CD4-positive, alpha-beta T cell (primary cell): ENCODE data around the gene CNOT10. TPM values are rescaled to one million over a fixed set of nuclear protein-coding genes. Genes with fewer than 3 reads are reported as not detected.
A peak's percentile ranks its signal among the peaks of the same experiment; 100 is the strongest.
"Not testable (repeated sequence)": the region's sequence is repeated elsewhere in the genome, so short reads cannot be mapped to it uniquely, and the experiment has no call there.

Experiments used
- ATAC-seq: fragments of 200-7000 bp; cut with Tn5 transposase; one replicate; pipeline ENCODE4 v1.10.0; 2022; ENCODE audit warnings: mild to moderate bottlenecking; ENCODE audit not compliant: poor library complexity
- CTCF ChIA-PET: fragments of 350-600 bp; sonication (Branson Sonifier 250); formaldehyde crosslinking; loops from one replicate; lab custom pipeline; 2021; ENCODE audit warnings: antibody characterized with exemption, inconsistent platforms; lab: Charles Lee
- POLR2A ChIA-PET: fragments of 350-600 bp; sonication (Branson Sonifier 250); formaldehyde crosslinking; loops from one replicate; lab custom pipeline; 2021; ENCODE audit warnings: antibody characterized with exemption, inconsistent platforms; lab: Charles Lee
- DNase-seq, 14 experiments: peaks; one replicate each; pipeline ENCODE4 v3.0.0-alpha.2; 2013 to 2020; ENCODE audit warnings: mixed read lengths in 2 of 14
- H3K27ac ChIP-seq, 2 donors: one replicate each; pipeline versions ENCODE4 v1.5.1 to v1.7.0; 2013; ENCODE audit warnings: low read length in 2 of 2, low read depth in 1 of 2, mild to moderate bottlenecking in 1 of 2
- H3K27me3 ChIP-seq, 2 experiments: 1 replicate in 1 of 2; 2 replicates in 1 of 2; pipeline versions ENCODE4 v1.6.1 to v1.7.0; 2013; ENCODE audit warnings: low read length in 2 of 2, control low read depth in 1 of 2, mild to moderate bottlenecking in 1 of 2, moderate library complexity in 1 of 2; ENCODE audit not compliant: insufficient read depth in 2 of 2, control insufficient read depth in 1 of 2
- H3K36me3 ChIP-seq: one replicate; pipeline ENCODE4 v1.6.1; 2013; ENCODE audit warnings: low read length, control low read depth; ENCODE audit not compliant: insufficient read depth
- H3K4me1 ChIP-seq: one replicate; pipeline ENCODE4 v1.6.1; 2013; ENCODE audit warnings: low read length, control low read depth; ENCODE audit not compliant: insufficient read depth
- H3K4me3 ChIP-seq: one replicate; pipeline ENCODE4 v1.5.1; 2013; ENCODE audit warnings: mild to moderate bottlenecking, low read length, moderate library complexity
- H3K9me3 ChIP-seq, 2 experiments: 1 replicate in 1 of 2; 2 replicates in 1 of 2; pipeline versions ENCODE4 v1.6.1 to v1.7.0; 2013; ENCODE audit warnings: low read length in 2 of 2, mild to moderate bottlenecking in 2 of 2, control low read depth in 1 of 2, moderate library complexity in 1 of 2; ENCODE audit not compliant: control insufficient read depth in 1 of 2, insufficient read depth in 1 of 2
- H3K27ac Mint-ChIP-seq: one replicate; pipeline ENCODE4 v1.8.0; 2020; ENCODE audit warnings: mixed read lengths
- H3K27me3 Mint-ChIP-seq: one replicate; pipeline ENCODE4 v1.8.0; 2021; ENCODE audit warnings: mixed read lengths
- H3K36me3 Mint-ChIP-seq: one replicate; pipeline ENCODE4 v1.8.0; 2021; ENCODE audit warnings: low read depth, mixed read lengths
- H3K4me1 Mint-ChIP-seq: one replicate; pipeline ENCODE4 v1.8.0; 2021; ENCODE audit warnings: low read depth, mixed read lengths
- H3K4me3 Mint-ChIP-seq: one replicate; pipeline ENCODE4 v1.8.0; 2020; ENCODE audit warnings: mild to moderate bottlenecking, mixed read lengths
- H3K9me3 Mint-ChIP-seq: one replicate; pipeline ENCODE4 v1.8.0; 2020; ENCODE audit warnings: mixed read lengths
- intact Hi-C, 2 experiments: fragments of 100-400 bp; cut with DNase I in 1 of 2; cut with micrococcal nuclease in 1 of 2; formaldehyde crosslinking; loops; one replicate each; pipeline versions ENCODE4 v1.15.1 to v1.9.0; 2023 to 2025; cut with DNase I, micrococcal nuclease
- total RNA-seq, 174 experiments: library from RNA in 2 of 174; stranded (reverse) in 2 of 174; gene quantifications; one replicate each; pipeline ENCODE4 v1.2.3 and lab custom pipeline; 2021 to 2026
- TF ChIP-seq, protein P1 (sequence below): fragments of 200-600 bp; IDR thresholded peaks from one replicate; pipeline ENCODE4 v1.8.0; 2022; ENCODE audit warnings: antibody characterized with exemption, mild to moderate bottlenecking

The CNOT10 gene
- total RNA-seq, 2 experiments from 2014 or later = 31.3 to 42.0 TPM

DNA sequence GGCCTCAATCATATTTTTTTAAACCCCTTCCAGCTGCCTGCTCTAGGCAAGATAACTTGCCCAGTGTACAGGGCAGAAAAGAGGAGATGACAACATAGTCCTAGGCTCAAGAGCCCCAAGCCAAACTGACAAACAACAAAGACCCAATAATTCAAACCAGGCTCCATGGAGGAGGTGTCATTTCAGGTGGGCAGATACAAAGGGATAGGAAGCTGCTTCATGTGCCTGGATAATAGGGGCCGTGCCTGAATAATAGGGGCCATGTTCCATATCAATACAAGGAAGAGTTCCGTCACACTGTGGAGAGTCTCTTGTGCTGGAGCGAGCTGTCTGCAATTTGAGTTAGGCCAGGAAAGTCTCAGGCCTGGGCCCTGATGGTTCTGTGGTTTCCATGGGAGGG lies 97.4 kb downstream of the CNOT10 start:
- no peak overlapping the region for H3K27ac Mint-ChIP-seq

DNA sequence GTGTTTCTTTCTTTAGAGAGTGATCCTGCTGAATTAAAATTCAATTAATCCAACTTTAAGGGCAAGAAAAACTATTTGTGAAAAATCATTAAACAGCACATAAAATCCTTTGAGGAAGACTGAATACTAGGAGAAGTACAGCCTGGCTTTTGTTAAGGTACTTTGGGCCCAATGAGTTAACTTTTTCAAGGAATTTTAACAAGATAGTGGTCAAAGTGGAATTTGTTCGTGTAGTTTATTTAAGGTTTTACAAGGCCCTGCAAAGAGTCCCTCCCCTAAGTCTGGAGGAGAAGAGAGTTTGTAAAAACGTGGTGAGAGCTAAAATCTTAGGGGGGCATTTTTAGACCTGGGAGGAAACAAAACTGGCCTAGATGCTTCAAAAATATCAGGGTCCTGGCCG lies 106.8 kb downstream of the CNOT10 start:
- Histone ChIP-seq H3K4me3 (no peak overlapping the region), H3K4me1 (no peaks in the 10 kb centered on the region), H3K36me3 (no peaks in the 10 kb centered on the region), H3K27me3 (no peaks in the 10 kb centered on the region), H3K27ac (no peak overlapping the region), H3K9me3 (no peaks in the 10 kb centered on the region)
- CTCF ChIA-PET = no interaction called here
- POLR2A ChIA-PET = no interaction called here
- no peak for DNase-seq
- Mint-ChIP-seq H3K36me3 (no peaks in the 10 kb centered on the region), H3K27me3 (no peaks in the 10 kb centered on the region), H3K4me1 (no peaks in the 10 kb centered on the region), H3K9me3 (no peaks in the 10 kb centered on the region), H3K4me3 (no peak overlapping the region), H3K27ac (no peak overlapping the region)
- ATAC-seq = no peak
- intact Hi-C loops = no loop called here
- TF ChIP-seq, protein P1, sequence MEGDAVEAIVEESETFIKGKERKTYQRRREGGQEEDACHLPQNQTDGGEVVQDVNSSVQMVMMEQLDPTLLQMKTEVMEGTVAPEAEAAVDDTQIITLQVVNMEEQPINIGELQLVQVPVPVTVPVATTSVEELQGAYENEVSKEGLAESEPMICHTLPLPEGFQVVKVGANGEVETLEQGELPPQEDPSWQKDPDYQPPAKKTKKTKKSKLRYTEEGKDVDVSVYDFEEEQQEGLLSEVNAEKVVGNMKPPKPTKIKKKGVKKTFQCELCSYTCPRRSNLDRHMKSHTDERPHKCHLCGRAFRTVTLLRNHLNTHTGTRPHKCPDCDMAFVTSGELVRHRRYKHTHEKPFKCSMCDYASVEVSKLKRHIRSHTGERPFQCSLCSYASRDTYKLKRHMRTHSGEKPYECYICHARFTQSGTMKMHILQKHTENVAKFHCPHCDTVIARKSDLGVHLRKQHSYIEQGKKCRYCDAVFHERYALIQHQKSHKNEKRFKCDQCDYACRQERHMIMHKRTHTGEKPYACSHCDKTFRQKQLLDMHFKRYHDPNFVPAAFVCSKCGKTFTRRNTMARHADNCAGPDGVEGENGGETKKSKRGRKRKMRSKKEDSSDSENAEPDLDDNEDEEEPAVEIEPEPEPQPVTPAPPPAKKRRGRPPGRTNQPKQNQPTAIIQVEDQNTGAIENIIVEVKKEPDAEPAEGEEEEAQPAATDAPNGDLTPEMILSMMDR = no peak

More for the DNA sequence above, 97.4 kb downstream of the CNOT10 start:
- intact Hi-C loops = loop anchor here in 1 of 2 experiments (5.0 kb wide), 1 partner anchor 270 kb away; no protein-coding TSS in a partner anchor
- Histone ChIP-seq H3K4me1 (peaks cover 14% of the 10 kb centered on the region), H3K27me3 (peaks cover 0 to 4% of the 10 kb centered on the region in 2 experiments), H3K4me3 (no peak overlapping the region), H3K27ac (no peak overlapping the region), H3K9me3 (no peaks in the 10 kb centered on the region), H3K36me3 (no peaks in the 10 kb centered on the region)
- Mint-ChIP-seq H3K4me3 (peak overlapping the region; percentile 46), H3K9me3 (no peaks in the 10 kb centered on the region), H3K36me3 (no peaks in the 10 kb centered on the region), H3K4me1 (peaks cover 4% of the 10 kb centered on the region), H3K27me3 (peaks cover 4% of the 10 kb centered on the region)
- no peak for ATAC-seq
- ChIA-PET POLR2A (no interaction called here), CTCF (no interaction called here)
- TF ChIP-seq, protein P1 = no peak
- no peak for DNase-seq

DNA sequence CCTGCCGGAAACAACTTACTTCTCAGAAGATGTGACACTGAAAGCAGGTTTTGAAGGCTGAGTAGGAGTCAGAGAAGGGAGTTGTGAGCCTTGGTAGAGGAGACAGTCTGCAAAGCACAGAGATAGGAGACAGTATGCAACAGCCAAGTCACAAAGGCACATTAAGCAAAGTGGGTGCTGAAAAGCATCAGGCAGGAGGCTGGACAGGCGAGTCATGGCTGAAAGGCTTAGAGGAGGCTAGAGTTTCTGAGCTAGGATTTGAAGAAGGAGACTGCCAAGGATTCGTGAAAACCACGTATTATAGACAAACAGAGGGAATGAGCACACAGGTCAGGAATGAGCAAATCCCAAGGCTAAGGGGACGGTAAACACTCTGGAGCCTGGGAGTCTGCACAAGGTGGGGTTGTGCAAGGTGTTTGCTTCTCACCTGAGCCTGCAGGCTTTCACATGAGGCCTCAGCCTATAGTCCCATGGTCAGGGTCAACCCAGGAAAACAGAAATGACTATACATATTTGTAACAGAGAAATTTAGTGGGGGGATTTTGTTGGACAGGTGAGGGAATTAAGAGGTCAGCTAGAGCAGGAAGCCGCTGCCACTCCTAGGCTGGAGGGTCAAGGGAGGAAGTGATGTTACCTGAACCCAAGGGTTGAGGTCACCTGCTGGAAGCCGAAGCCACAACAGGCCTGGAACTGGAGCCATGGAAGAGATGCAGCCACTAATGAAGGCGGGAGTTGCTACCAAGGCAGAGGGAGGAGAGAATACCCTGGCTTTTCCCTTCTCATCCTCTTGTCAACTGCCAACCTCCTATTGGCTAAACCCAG lies 109.7 kb downstream of the CNOT10 start:
- ChIA-PET POLR2A (no interaction called here), CTCF (no interaction called here)
- H3K36me3 ChIP-seq = no peaks in the 10 kb centered on the region
- DNase-seq (no peak), ATAC-seq (no peak)
- intact Hi-C loops = loop anchor here in 1 of 2 experiments (5.0 kb wide), 1 partner anchor 1128 kb away; no protein-coding TSS in a partner anchor
- no peaks in the 10 kb centered on the region for H3K27me3 Mint-ChIP-seq
- no peaks in the 10 kb centered on the region for H3K4me1 Mint-ChIP-seq
- no peaks in the 10 kb centered on the region for H3K4me1 ChIP-seq
- TF ChIP-seq, protein P1 = no peak
- H3K36me3 Mint-ChIP-seq = no peaks in the 10 kb centered on the region
- H3K27me3 ChIP-seq = no peaks in the 10 kb centered on the region
- H3K27ac ChIP-seq = no peak overlapping the region
- no peak overlapping the region for H3K4me3 Mint-ChIP-seq
- no peak overlapping the region for H3K27ac Mint-ChIP-seq
- H3K9me3 ChIP-seq = no peaks in the 10 kb centered on the region
- H3K9me3 Mint-ChIP-seq = no peaks in the 10 kb centered on the region
- H3K4me3 ChIP-seq = no peak overlapping the region

DNA sequence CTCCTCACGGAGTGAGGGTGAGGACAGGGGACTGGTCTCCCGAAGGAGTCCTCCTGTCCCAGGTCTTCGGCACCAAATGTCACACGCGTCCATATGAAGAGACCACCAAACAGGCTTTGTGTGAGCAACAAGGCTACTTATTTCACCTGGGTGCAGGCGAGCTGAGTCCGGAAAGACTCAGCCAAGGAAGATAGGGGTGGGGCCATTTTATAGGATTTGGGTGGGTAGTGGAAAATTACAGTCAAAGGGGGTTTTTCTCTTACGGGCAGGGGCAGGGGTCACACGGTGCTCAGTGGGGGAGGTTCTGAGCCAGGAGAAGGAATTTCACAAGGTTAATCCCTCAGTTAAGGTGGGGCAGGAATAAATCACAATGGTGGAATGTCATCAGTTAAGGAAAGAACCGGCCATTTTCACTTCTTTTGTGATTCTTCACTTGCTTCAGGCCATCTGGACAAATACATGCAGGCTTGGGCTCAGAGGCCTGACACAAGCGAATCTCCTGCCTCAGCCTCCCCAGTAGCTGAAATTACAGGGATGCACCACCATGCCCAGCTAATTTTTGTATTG lies 111.5 kb downstream of the CNOT10 start:
- H3K27me3 Mint-ChIP-seq, H3K27ac ChIP-seq, H3K9me3 ChIP-seq, H3K36me3 ChIP-seq, H3K4me1 ChIP-seq, POLR2A ChIA-PET, H3K9me3 Mint-ChIP-seq, CTCF ChIA-PET, H3K4me3 Mint-ChIP-seq, H3K4me1 Mint-ChIP-seq, H3K4me3 ChIP-seq, H3K36me3 Mint-ChIP-seq, H3K27me3 ChIP-seq, DNase-seq, ATAC-seq, H3K27ac Mint-ChIP-seq: not testable (repeated sequence)
- intact Hi-C loops = loop anchor here in 1 of 2 experiments (5.0 kb wide), 1 partner anchor 1126 kb away; no protein-coding TSS in a partner anchor
